K562 (cell line): Measurements from ENCODE around the gene TRIP6. TPM values are rescaled to one million over a fixed set of nuclear protein-coding genes. Genes with fewer than 3 reads are reported as not detected.
A peak's percentile ranks its signal among the peaks of the same experiment; 100 is the strongest.

Experiments used
- CTBP1 ChIP-seq: fragments of 450-650 bp; IDR thresholded peaks from 2 replicates; pipeline ENCODE4 v1.6.1; 2016; ENCODE audit warnings: borderline replicate concordance
- FOSL1 ChIP-seq: fragments of 200-800 bp; sonication (Bioruptor generic); conservative IDR thresholded peaks from 2 replicates; pipeline ENCODE4 v1.6.1; 2016; ENCODE audit warnings: missing genetic modification characterization, missing compliant biosample characterization
- MBD1 ChIP-seq: fragments of 250-450 bp; sonication (Bioruptor Pico); IDR thresholded peaks from 2 replicates; pipeline ENCODE4 v1.8.0; 2022; ENCODE audit warnings: inconsistent platforms
- RCOR1 ChIP-seq, 2 experiments: IDR thresholded peaks; 2 replicates each; pipeline ENCODE4 v1.6.1; 2012; ENCODE audit warnings: low read depth in 2 of 2, low read length in 2 of 2, borderline replicate concordance in 1 of 2, improper control_type of control experiment in 1 of 2
- SMARCE1 ChIP-seq: fragments of 450-650 bp; IDR thresholded peaks from 2 replicates; pipeline ENCODE4 v1.7.1; 2016; ENCODE audit warnings: mild to moderate bottlenecking
- TAF1 ChIP-seq: IDR thresholded peaks from 2 replicates; pipeline ENCODE4 v1.6.1; 2011; ENCODE audit warnings: mild to moderate bottlenecking, low read length, moderate library complexity; ENCODE audit not compliant: insufficient read depth, control insufficient read depth, severe bottlenecking; ENCODE audit errors: extremely low read depth
- TOE1 ChIP-seq, 2 experiments: fragments of 450-650 bp in 1 of 2; sonication (generic) in 1 of 2; formaldehyde crosslinking in 1 of 2; IDR thresholded peaks; 2 replicates each; pipeline versions ENCODE4 v1.7.1 to v1.8.0; 2016 to 2022; ENCODE audit warnings: borderline replicate concordance in 2 of 2, mild to moderate bottlenecking in 2 of 2, antibody characterized with exemption in 1 of 2, inconsistent platforms in 1 of 2, low read depth in 1 of 2, missing genetic modification reagents in 1 of 2, moderate library complexity in 1 of 2
- ZBTB49 ChIP-seq: sonication (generic); formaldehyde crosslinking; IDR thresholded peaks from 2 replicates; pipeline ENCODE4 v1.8.0; 2022; ENCODE audit warnings: missing genetic modification reagents, mild to moderate bottlenecking, borderline replicate concordance
- ZC3H4 ChIP-seq: sonication (generic); formaldehyde crosslinking; IDR thresholded peaks from 2 replicates; pipeline ENCODE4 v1.9.0; 2021; ENCODE audit warnings: missing genetic modification reagents, borderline replicate concordance
- ZNF165 ChIP-seq: fragments of 250-450 bp; sonication (Bioruptor Pico); IDR thresholded peaks from 2 replicates; pipeline ENCODE4 v1.4.0; 2020; ENCODE audit warnings: borderline replicate concordance
- ZNF318 ChIP-seq, 2 experiments: fragments of 450-650 bp; IDR thresholded peaks; 2 replicates each; pipeline ENCODE4 v1.6.1; 2016; ENCODE audit warnings: mild to moderate bottlenecking in 2 of 2, borderline replicate concordance in 1 of 2, low read depth in 1 of 2, moderate library complexity in 1 of 2
- ZNF583 ChIP-seq: fragments of 250-450 bp; sonication (Bioruptor Pico); IDR thresholded peaks from 2 replicates; pipeline ENCODE4 v1.4.0; 2020
- polyA plus RNA-seq, 8 experiments: library from polyadenylated mRNA; depleted of rRNA in 4 of 8; stranded (reverse) in 5 of 8; unstranded in 3 of 8; fragments of >200 nt; fragmentation: Nextera tagmentation in 2 of 8; fragmentation: Illumina TruSeq in 1 of 8; extraction: Ambion mirVana in 2 of 8; extraction: Trizol in 1 of 8; gene quantifications; 2 replicates each; pipeline versions ENCODE4 v1.2.1 to v1.2.3, GENCODE V29; 2011 to 2014; ENCODE audit warnings: inconsistent platforms in 1 of 8, missing spikeins in 1 of 8
- total RNA-seq, 7 experiments: library from RNA; depleted of rRNA in 6 of 7; stranded (reverse); fragments of >200 nt in 6 of 7; fragmentation: Illumina TruSeq in 2 of 7; extraction: Trizol in 2 of 7; gene quantifications; 2 replicates each; pipeline versions ENCODE4 v1.2.1 to v1.2.3, GENCODE V29; 2011 to 2021; ENCODE audit warnings: low replicate concordance in 1 of 7

Gene TRIP6
- total and polyA plus RNA-seq, 9 of the 15 experiments (the other 6 are each of a cell fraction or from before 2014, with no cell fraction given), result 5.9 to 141 (median 54.0) TPM

- TF ChIP-seq ZBTB49 (CRISPR knock-in tag) (no peak), MBD1 (CRISPR knock-in tag) (no peak), TOE1 (IDR thresholded peaks at IDR 0.05; ENCODE audit: borderline replicate concordance) (no peak; the same call in 1 of the 2 replicates), TOE1 (CRISPR knock-in tag; IDR thresholded peaks at IDR 0.05; ENCODE audit: borderline replicate concordance, low read depth) (0 out of 2 replicates have a peak, but pooled peaks have one; percentile 35), SMARCE1 (no peak), CTBP1 (peak; percentile 93), ZC3H4 (CRISPR knock-in tag) (no peak; the same call in 1 of the 2 replicates), RCOR1 (IDR thresholded peaks at IDR 0.05; ENCODE audit: borderline replicate concordance in 1 of 2, low read depth in 2 of 2, low read length in 2 of 2) (peak in 1 of 2 experiments; percentile 56; a peak in 1 of 4 replicates), TAF1 (peak; percentile 34), ZNF318 (IDR thresholded peaks at IDR 0.05; ENCODE audit: borderline replicate concordance in 1 of 2, low read depth in 1 of 2) (no peak), ZNF583 (CRISPR knock-in tag) (0 out of 2 replicates have a peak, but pooled peaks have one; percentile 61), ZNF165 (CRISPR knock-in tag) (0 out of 2 replicates have a peak, but pooled peaks have one; percentile 78), FOSL1 (tag) (no peak)
Measured at GRCh38 chr7:100827330-100828226, 39.6 kb upstream of the TRIP6 start, which contains the start of gene EPHB4 (continued).
